SK-N-SH (cell line): ENCODE measurements around the gene POLR1E. TPM values are rescaled to one million over a fixed set of nuclear protein-coding genes. Genes with fewer than 3 reads are reported as not detected.

ENCODE experiments used
- CTCF ChIA-PET: fragments of 300-600, 350-600 bp; formaldehyde crosslinking; extraction: SDS; loops from one replicate; lab custom pipeline; 2021; lab: Yijun Ruan, JAX
- POLR2A ChIA-PET: fragments of 350-600 bp; sonication (Branson Sonifier 250); formaldehyde crosslinking; extraction: SDS; loops from one replicate; lab custom pipeline; 2020; ENCODE audit warnings: antibody characterized with exemption, inconsistent platforms; lab: Yijun Ruan, JAX
- DNase-seq: peaks from one replicate; pipeline ENCODE4 v3.0.0; 2012
- H2AFZ ChIP-seq: fragments of 200-600 bp; sonication (generic); 2 replicates; pipeline ENCODE4 v1.8.1; 2016; ENCODE audit warnings: antibody characterized with exemption, mild to moderate bottlenecking, low read depth
- H3F3A ChIP-seq: fragments of 200-600 bp; sonication (generic); replicated peaks from 2 replicates; pipeline ENCODE3; 2016; ENCODE audit warnings: antibody characterized with exemption, mild to moderate bottlenecking; ENCODE audit not compliant: insufficient read depth
- H3K27ac ChIP-seq, 2 experiments: fragments of 200-500 bp in 1 of 2; fragments of 200-600 bp in 1 of 2; sonication (Bioruptor generic) in 1 of 2; sonication (generic), shearing (Covaris generic) in 1 of 2; 2 replicates each; pipeline versions ENCODE4 v1.5.1 to v1.6.1; 2014 to 2016; ENCODE audit warnings: low read depth in 2 of 2, inconsistent platforms in 1 of 2, low read length in 1 of 2, mild to moderate bottlenecking in 1 of 2, mixed read lengths in 1 of 2
- H3K27me3 ChIP-seq: fragments of 200-600 bp; sonication (generic), shearing (Covaris generic); 2 replicates; pipeline ENCODE4 v1.6.1; 2016; ENCODE audit warnings: mixed run types; ENCODE audit not compliant: insufficient read depth
- H3K36me3 ChIP-seq, 2 experiments: fragments of 200-500 bp in 1 of 2; fragments of 200-600 bp in 1 of 2; sonication (Bioruptor generic) in 1 of 2; sonication (generic) in 1 of 2; replicated peaks in 1 of 2; 2 replicates each; pipeline versions ENCODE3 to v1.5.1; 2014 to 2016; ENCODE audit warnings: low read length in 1 of 2, mild to moderate bottlenecking in 1 of 2; ENCODE audit not compliant: insufficient read depth in 2 of 2, control insufficient read depth in 1 of 2
- H3K4me1 ChIP-seq, 2 experiments: fragments of 200-500 bp in 1 of 2; fragments of 200-600 bp in 1 of 2; sonication (Bioruptor generic) in 1 of 2; sonication (generic), shearing (Covaris generic) in 1 of 2; 2 replicates each; pipeline versions ENCODE4 v1.5.1 to v1.6.1; 2014 to 2016; ENCODE audit warnings: low read depth in 1 of 2, low read length in 1 of 2, mixed run types in 1 of 2; ENCODE audit not compliant: insufficient read depth in 2 of 2, control insufficient read depth in 1 of 2
- H3K4me2 ChIP-seq: fragments of 200-600 bp; sonication (generic), shearing (Covaris generic); 2 replicates; pipeline ENCODE4 v1.6.1; 2017; ENCODE audit warnings: mixed run types
- H3K4me3 ChIP-seq, 2 experiments: fragments of 200-500 bp in 1 of 2; fragments of 200-600 bp in 1 of 2; sonication (Bioruptor generic) in 1 of 2; sonication (generic), shearing (Covaris generic) in 1 of 2; 2 replicates each; pipeline versions ENCODE4 v1.5.1 to v1.8.1; 2014 to 2016; ENCODE audit warnings: low read depth in 2 of 2, inconsistent platforms in 1 of 2, low read length in 1 of 2, mild to moderate bottlenecking in 1 of 2, mixed read lengths in 1 of 2, moderate library complexity in 1 of 2
- H3K79me2 ChIP-seq: fragments of 200-600 bp; sonication (generic); 2 replicates; pipeline ENCODE4 v1.8.1; 2017; ENCODE audit warnings: mild to moderate bottlenecking; ENCODE audit not compliant: insufficient read depth
- H3K9ac ChIP-seq: fragments of 200-600 bp; sonication (generic); 2 replicates; pipeline ENCODE4 v1.6.1; 2017; ENCODE audit warnings: mixed run types
- H3K9me2 ChIP-seq: fragments of 200-600 bp; sonication (generic); 2 replicates; pipeline ENCODE4 v1.6.1; 2017; ENCODE audit warnings: mixed run types
- H3K9me3 ChIP-seq: fragments of 200-600 bp; sonication (generic); 2 replicates; pipeline ENCODE4 v1.6.1; 2017; ENCODE audit warnings: mixed run types, mild to moderate bottlenecking, moderate library complexity
- H4K20me1 ChIP-seq: fragments of 200-600 bp; sonication (generic); 2 replicates; pipeline ENCODE4 v1.6.1; 2017; ENCODE audit warnings: mild to moderate bottlenecking, mixed run types; ENCODE audit not compliant: insufficient read depth
- GABPA ChIP-seq: IDR thresholded peaks from 2 replicates; pipeline ENCODE4 v1.4.0; 2012; ENCODE audit warnings: low read depth, mild to moderate bottlenecking
- GATA2 ChIP-seq: sonication (generic); formaldehyde crosslinking; IDR thresholded peaks from 2 replicates; pipeline ENCODE4 v1.5.0; 2020; ENCODE audit warnings: mild to moderate bottlenecking, missing genetic modification reagents
- IRF3 ChIP-seq: fragments of 150-350 bp; IDR thresholded peaks from 2 replicates; pipeline ENCODE4 v1.6.1; 2016; ENCODE audit warnings: mild to moderate bottlenecking, low read depth, low read length
- JUND ChIP-seq: IDR thresholded peaks from 2 replicates; pipeline ENCODE4 v1.4.0; 2012
- MEF2A ChIP-seq: IDR thresholded peaks from 2 replicates; pipeline ENCODE4 v1.4.0; 2012; ENCODE audit warnings: low read depth, borderline replicate concordance
- SIN3A ChIP-seq: IDR thresholded peaks from 2 replicates; pipeline ENCODE4 v1.6.1; 2012; ENCODE audit warnings: low read depth, mild to moderate bottlenecking, low read length, moderate library complexity, borderline replicate concordance
- TAF1 ChIP-seq: IDR thresholded peaks from 2 replicates; pipeline ENCODE4 v1.6.1; 2012; ENCODE audit warnings: low read depth, mild to moderate bottlenecking, low read length, moderate library complexity, borderline replicate concordance
- USF2 ChIP-seq: fragments of 150-350 bp; IDR thresholded peaks from 2 replicates; pipeline ENCODE4 v1.6.1; 2017; ENCODE audit warnings: antibody characterized with exemption, low read length, low read depth, borderline replicate concordance
- YY1 ChIP-seq: IDR thresholded peaks from 2 replicates; pipeline ENCODE4 v1.4.0; 2012; ENCODE audit warnings: low read depth, mild to moderate bottlenecking
- WGBS: methylation state at CpG from one replicate; pipeline ENCODE4 v1.1.6; 2017; ENCODE audit warnings: low lambda C conversion rate; 5-methylcytosine and 5-hydroxymethylcytosine counted together
- polyA plus RNA-seq, 3 experiments: library from polyadenylated mRNA; depleted of rRNA; stranded (reverse); fragments of >200 nt; gene quantifications; 2 replicates each; pipeline ENCODE4 v1.2.3, GENCODE V29; 2012

Gene POLR1E
- polyA plus RNA-seq, 1 of the 3 experiments (the other 2 are of a cell fraction): 38.8 TPM

- Histone ChIP-seq H3K27me3 (no peaks in the 10 kb centered on the region), H3K4me2 (no peak overlapping the region), H3K79me2 (no peaks in the 10 kb centered on the region), H3K27ac (no peak overlapping the region), H3K36me3 (peaks cover 0 to 16% of the 10 kb centered on the region in 2 experiments), H4K20me1 (no peaks in the 10 kb centered on the region), H3F3A (peaks cover under 1% of the 10 kb centered on the region), H3K9me3 (no peaks in the 10 kb centered on the region), H3K4me3 (no peak overlapping the region), H3K9me2 (no peaks in the 10 kb centered on the region), H3K4me1 (no peaks in the 10 kb centered on the region), H3K9ac (no peak overlapping the region), H2AFZ (no peak overlapping the region)
- TF ChIP-seq MEF2A: no peak
- no peak for TF ChIP-seq SIN3A
- no peak for TF ChIP-seq YY1
- no peak for TF ChIP-seq GABPA
- no peak for TF ChIP-seq USF2
- TF ChIP-seq IRF3: no peak
- no peak for DNase-seq
- ChIA-PET CTCF (no interaction called here), POLR2A (no interaction called here)
- 96% methylated on average over 10 of the region's 14 CpGs for WGBS
These were observed 30.0 kb downstream of the POLR1E start for GRCh38 chr9:37515620-37516258.

GRCh38 chr9:37517923-37518322 lies 32.2 kb downstream of the POLR1E start:
- no peaks in the 10 kb centered on the region for H4K20me1 ChIP-seq
- H3K9ac ChIP-seq: no peak overlapping the region
- no peak for DNase-seq
- H3K27me3 ChIP-seq: no peaks in the 10 kb centered on the region
- no peak overlapping the region for H3K27ac ChIP-seq
- no peaks in the 10 kb centered on the region for H3F3A ChIP-seq
- no peaks in the 10 kb centered on the region for H3K9me3 ChIP-seq
- H3K36me3 ChIP-seq: peaks cover 0 to 23% of the 10 kb centered on the region in 2 experiments
- POLR2A ChIA-PET: no interaction called here
- H2AFZ ChIP-seq: no peak overlapping the region
- TF ChIP-seq TAF1 (no peak), JUND (no peak), YY1 (no peak), GATA2 (CRISPR knock-in tag) (no peak)
- TF ChIP-seq, all 33 proteins: peak for 0
- CTCF ChIA-PET: interaction anchor here (1.2 to 1.3 kb wide), 2 partner anchors 9 to 10 kb away, joined by 3 to 4 read pairs; no protein-coding TSS in a partner anchor
- no peaks in the 10 kb centered on the region for H3K9me2 ChIP-seq
- no peak overlapping the region for H3K4me2 ChIP-seq
- no peaks in the 10 kb centered on the region for H3K4me1 ChIP-seq
- no peaks in the 10 kb centered on the region for H3K79me2 ChIP-seq
- no peak overlapping the region for H3K4me3 ChIP-seq
- 94% methylated on average over 12 of the region's 13 CpGs for WGBS
